Mesenchymal stem cell (in vitro differentiated cells and primary cell): Measurements from ENCODE around the gene SLCO3A1.

Source experiments
- DNase-seq: peaks from one replicate; pipeline ENCODE4 v3.0.0-alpha.2; 2013
- H2AFZ ChIP-seq: one replicate; pipeline ENCODE4 v1.6.1; 2013; ENCODE audit warnings: low read depth, mild to moderate bottlenecking, control low read depth, inconsistent platforms, low read length, moderate library complexity
- H2AK5ac ChIP-seq: 2 replicates; pipeline ENCODE4 v1.6.1; 2013; ENCODE audit warnings: low read length, moderate library complexity, mild to moderate bottlenecking, inconsistent platforms; ENCODE audit not compliant: severe bottlenecking
- H2BK120ac ChIP-seq: one replicate; pipeline ENCODE4 v1.6.1; 2013; ENCODE audit warnings: low read depth, mild to moderate bottlenecking, inconsistent platforms, low read length, moderate library complexity
- H2BK12ac ChIP-seq, 2 experiments: one replicate each; pipeline ENCODE4 v1.6.1; 2013; ENCODE audit warnings: inconsistent platforms in 2 of 2, low read length in 2 of 2, mild to moderate bottlenecking in 2 of 2, moderate library complexity in 2 of 2, control low read depth in 1 of 2
- H2BK15ac ChIP-seq: one replicate; pipeline ENCODE4 v1.6.1; 2013; ENCODE audit warnings: mild to moderate bottlenecking, low read depth, inconsistent platforms; ENCODE audit not compliant: poor library complexity, severe bottlenecking
- H2BK5ac ChIP-seq: 2 replicates; pipeline ENCODE4 v1.6.1; 2013; ENCODE audit warnings: low read depth, mild to moderate bottlenecking, low read length, control low read depth, inconsistent platforms; ENCODE audit not compliant: poor library complexity, severe bottlenecking
- H3K14ac ChIP-seq, 2 experiments: one replicate each; pipeline ENCODE4 v1.6.1; 2013; ENCODE audit warnings: inconsistent platforms in 2 of 2, low read length in 2 of 2, control low read depth in 1 of 2, mild to moderate bottlenecking in 1 of 2, moderate library complexity in 1 of 2
- H3K18ac ChIP-seq, 2 experiments: one replicate each; pipeline ENCODE4 v1.6.1; 2013; ENCODE audit warnings: inconsistent platforms in 2 of 2, low read length in 2 of 2, control low read depth in 1 of 2, low read depth in 1 of 2, mild to moderate bottlenecking in 1 of 2
- H3K23ac ChIP-seq, 2 experiments: one replicate each; pipeline ENCODE4 v1.6.1; 2013; ENCODE audit warnings: inconsistent platforms in 2 of 2, low read length in 2 of 2, mild to moderate bottlenecking in 2 of 2, moderate library complexity in 2 of 2, control low read depth in 1 of 2
- H3K27ac ChIP-seq: 2 replicates; pipeline ENCODE4 v1.5.1; 2013; ENCODE audit warnings: mild to moderate bottlenecking, moderate library complexity, low read length, control low read depth, inconsistent platforms; ENCODE audit not compliant: poor library complexity, severe bottlenecking
- H3K27me3 ChIP-seq, 2 experiments: 2 replicates each; pipeline versions ENCODE4 v1.6.1 to v1.7.0; 2013; ENCODE audit warnings: low read length in 2 of 2, mild to moderate bottlenecking in 2 of 2, moderate library complexity in 2 of 2, control low read depth in 1 of 2, inconsistent platforms in 1 of 2; ENCODE audit not compliant: control insufficient read depth in 1 of 2, insufficient read depth in 1 of 2
- H3K36me3 ChIP-seq, 2 experiments: 2 replicates each; pipeline versions ENCODE4 v1.6.1 to v1.7.0; 2013; ENCODE audit warnings: low read length in 2 of 2, control low read depth in 1 of 2, inconsistent platforms in 1 of 2, low read depth in 1 of 2, mild to moderate bottlenecking in 1 of 2; ENCODE audit not compliant: insufficient read depth in 2 of 2, control insufficient read depth in 1 of 2
- H3K4ac ChIP-seq, 2 experiments: one replicate each; pipeline ENCODE4 v1.6.1; 2013; ENCODE audit warnings: inconsistent platforms in 2 of 2, low read length in 2 of 2, mild to moderate bottlenecking in 2 of 2, moderate library complexity in 2 of 2, control low read depth in 1 of 2, low read depth in 1 of 2
- H3K4me1 ChIP-seq: 2 replicates; pipeline ENCODE4 v1.6.1; 2013; ENCODE audit warnings: low read depth, low read length, control low read depth; ENCODE audit not compliant: control insufficient read depth, insufficient read depth
- H3K4me2 ChIP-seq: 2 replicates; pipeline ENCODE4 v1.6.1; 2013; ENCODE audit warnings: low read length, mild to moderate bottlenecking, inconsistent platforms; ENCODE audit not compliant: poor library complexity, severe bottlenecking
- H3K4me3 ChIP-seq, 2 experiments: 2 replicates each; pipeline versions ENCODE4 v1.5.1 to v1.7.0; 2013; ENCODE audit warnings: low read length in 2 of 2, mild to moderate bottlenecking in 2 of 2, control low read depth in 1 of 2, low read depth in 1 of 2; ENCODE audit not compliant: insufficient read depth in 1 of 2
- H3K79me1 ChIP-seq: replicated peaks from 2 replicates; pipeline ENCODE4 v1.6.1; 2013; ENCODE audit warnings: mild to moderate bottlenecking, control low read depth, low read length, inconsistent platforms; ENCODE audit not compliant: poor library complexity, severe bottlenecking
- H3K9ac ChIP-seq: 2 replicates; pipeline ENCODE4 v1.7.0; 2013; ENCODE audit warnings: mild to moderate bottlenecking, low read length, moderate library complexity
- H3K9me3 ChIP-seq: 2 replicates; pipeline ENCODE4 v1.7.0; 2013; ENCODE audit warnings: mild to moderate bottlenecking, low read length; ENCODE audit not compliant: control insufficient read depth
- H4K8ac ChIP-seq: one replicate; pipeline ENCODE4 v1.6.1; 2013; ENCODE audit warnings: inconsistent platforms, mild to moderate bottlenecking, low read length, moderate library complexity
- H4K91ac ChIP-seq: one replicate; pipeline ENCODE4 v1.6.1; 2013; ENCODE audit warnings: mild to moderate bottlenecking, low read length, inconsistent platforms
- WGBS: methylation state at CpG from one replicate; pipeline ENCODE4 v1.1.7; 2013; ENCODE audit warnings: mixed read lengths; 5-methylcytosine and 5-hydroxymethylcytosine counted together

The SLCO3A1 gene

GRCh38 chr15:91839867-91840266 lies 13.6 kb upstream of the SLCO3A1 start:
- Histone ChIP-seq H3K36me3 (no peaks in the 10 kb centered on the region), H3K4me1 (no peaks in the 10 kb centered on the region), H2AK5ac (no peak overlapping the region), H3K23ac (no peak overlapping the region), H3K27me3 (peaks cover 0 to 7% of the 10 kb centered on the region in 2 experiments), H2BK5ac (no peak overlapping the region), H2BK15ac (no peak overlapping the region), H4K8ac (no peak overlapping the region), H3K4me3 (no peak overlapping the region), H3K9me3 (peaks cover 3% of the 10 kb centered on the region), H2BK120ac (no peak overlapping the region), H2BK12ac (no peak overlapping the region), H3K14ac (no peak overlapping the region), H3K4me2 (no peak overlapping the region), H3K79me1 (no peaks in the 10 kb centered on the region), H4K91ac (no peak overlapping the region), H3K27ac (no peak overlapping the region), H3K18ac (no peak overlapping the region), H3K4ac (no peak overlapping the region), H2AFZ (no peak overlapping the region), H3K9ac (no peak overlapping the region)
- DNase-seq: no peak
- 68% methylated on average over 5 of the region's 6 CpGs for WGBS

- no peak overlapping the region for H4K91ac ChIP-seq
- no peak overlapping the region for H2BK12ac ChIP-seq
- H2BK5ac ChIP-seq: no peak overlapping the region
- H3K23ac ChIP-seq: no peak overlapping the region
- H2AFZ ChIP-seq: no peak overlapping the region
- H3K4ac ChIP-seq: no peak overlapping the region
- H3K18ac ChIP-seq: no peak overlapping the region
- no peak overlapping the region for H3K27ac ChIP-seq
- H3K79me1 ChIP-seq: no peaks in the 10 kb centered on the region
- H3K27me3 ChIP-seq: peaks cover 4 to 21% of the 10 kb centered on the region in 2 experiments
- no peak overlapping the region for H3K14ac ChIP-seq
- no peak overlapping the region for H3K9ac ChIP-seq
- H3K36me3 ChIP-seq: no peaks in the 10 kb centered on the region
- no peaks in the 10 kb centered on the region for H3K4me1 ChIP-seq
- H4K8ac ChIP-seq: no peak overlapping the region
- WGBS: no CpG with 5 or more reads among the region's 3 CpGs
- no peak for DNase-seq
- H2AK5ac ChIP-seq: no peak overlapping the region
- H2BK120ac ChIP-seq: no peak overlapping the region
- peaks cover 3% of the 10 kb centered on the region for H3K9me3 ChIP-seq
- no peak overlapping the region for H2BK15ac ChIP-seq
- no peak overlapping the region for H3K4me3 ChIP-seq
- no peak overlapping the region for H3K4me2 ChIP-seq
Observed at GRCh38 chr15:91841861-91842260, 11.6 kb upstream of the SLCO3A1 start.

- Histone ChIP-seq H3K4me1 (no peaks in the 10 kb centered on the region), H2BK12ac (no peak overlapping the region), H3K14ac (no peak overlapping the region), H2BK15ac (no peak overlapping the region), H3K4me2 (no peak overlapping the region), H2BK5ac (no peak overlapping the region), H4K91ac (no peak overlapping the region), H2AK5ac (no peak overlapping the region), H2BK120ac (no peak overlapping the region), H3K36me3 (no peaks in the 10 kb centered on the region), H3K9ac (no peak overlapping the region), H3K27ac (no peak overlapping the region), H3K18ac (no peak overlapping the region), H3K4me3 (no peak overlapping the region), H3K79me1 (no peaks in the 10 kb centered on the region), H3K4ac (no peak overlapping the region), H2AFZ (no peak overlapping the region), H4K8ac (no peak overlapping the region), H3K27me3 (peaks cover 4 to 21% of the 10 kb centered on the region in 2 experiments), H3K9me3 (peaks cover 3% of the 10 kb centered on the region), H3K23ac (no peak overlapping the region)
- DNase-seq: no peak
- 79% methylated on average over 2 of the region's 3 CpGs for WGBS
Observed at GRCh38 chr15:91844341-91844740, 9.2 kb upstream of the SLCO3A1 start.

GRCh38 chr15:91844928-91845327 lies 8.6 kb upstream of the SLCO3A1 start:
- H3K36me3 ChIP-seq: no peaks in the 10 kb centered on the region
- H3K27me3 ChIP-seq: peaks cover 4 to 21% of the 10 kb centered on the region in 2 experiments
- H3K4me2 ChIP-seq: no peak overlapping the region
- H2BK120ac ChIP-seq: no peak overlapping the region
- DNase-seq: no peak
- no peak overlapping the region for H3K27ac ChIP-seq
- H4K91ac ChIP-seq: no peak overlapping the region
- H4K8ac ChIP-seq: no peak overlapping the region
- H2AFZ ChIP-seq: no peak overlapping the region
- H2BK15ac ChIP-seq: no peak overlapping the region
- WGBS: 57% methylated on average over 5 of the region's 5 CpGs
- no peaks in the 10 kb centered on the region for H3K79me1 ChIP-seq
- H3K9ac ChIP-seq: no peak overlapping the region
- peaks cover 3% of the 10 kb centered on the region for H3K9me3 ChIP-seq
- H3K18ac ChIP-seq: no peak overlapping the region
- H3K14ac ChIP-seq: no peak overlapping the region
- no peak overlapping the region for H2BK5ac ChIP-seq
- no peak overlapping the region for H3K23ac ChIP-seq
- no peak overlapping the region for H2BK12ac ChIP-seq
- no peak overlapping the region for H3K4me3 ChIP-seq
- H3K4me1 ChIP-seq: no peaks in the 10 kb centered on the region
- H3K4ac ChIP-seq: no peak overlapping the region
- no peak overlapping the region for H2AK5ac ChIP-seq
